Uterus (tissue), 4 donors: ENCODE data around the gene CD109. TPM values are rescaled to one million over a fixed set of nuclear protein-coding genes. Genes with fewer than 3 reads are reported as not detected.
A peak's percentile ranks its signal among the peaks of the same experiment; 100 is the strongest.

Experiments used
- DNase-seq, 2 donors: peaks; one replicate each; pipeline ENCODE4 v3.0.0-alpha.2; 2019 to 2020
- H3K27ac ChIP-seq, 2 donors: fragments of 200-600 bp; sonication (generic); 1 replicate in 1 of 2; 2 replicates in 1 of 2; pipeline ENCODE4 v1.5.1; 2016 to 2018
- H3K27me3 ChIP-seq, 2 donors: fragments of 200-600 bp; sonication (generic); one replicate each; pipeline ENCODE4 v1.5.1; 2018 to 2019; ENCODE audit warnings: control low read depth in 1 of 2
- H3K36me3 ChIP-seq, 2 donors: fragments of 200-600 bp; sonication (generic); one replicate each; pipeline ENCODE4 v1.5.1; 2019; ENCODE audit warnings: control low read depth in 1 of 2
- H3K4me1 ChIP-seq, 2 donors: fragments of 200-600 bp; sonication (generic); one replicate each; pipeline ENCODE4 v1.5.1; 2018 to 2019; ENCODE audit warnings: control low read depth in 1 of 2
- H3K4me3 ChIP-seq, 2 donors: fragments of 200-600 bp; sonication (generic); 1 replicate in 1 of 2; 2 replicates in 1 of 2; pipeline ENCODE4 v1.5.1; 2018 to 2019; ENCODE audit warnings: mild to moderate bottlenecking in 1 of 2
- H3K9me3 ChIP-seq, 2 donors: fragments of 200-600 bp; sonication (generic); one replicate each; pipeline ENCODE4 v1.5.1; 2019; ENCODE audit warnings: control low read depth in 1 of 2
- POLR2A ChIP-seq, 2 donors: fragments of 450-650 bp; IDR thresholded peaks; one replicate each; pipeline ENCODE4 v1.6.1; 2016; ENCODE audit warnings: antibody characterized with exemption in 2 of 2, mild to moderate bottlenecking in 1 of 2, moderate library complexity in 1 of 2
- intact Hi-C: fragments of 100-400 bp; cut with DNase I; formaldehyde crosslinking; loops from one replicate; pipeline ENCODE4 v1.15.1; 2023; ENCODE audit warnings: low total_unique reads
- total RNA-seq, 4 donors: library from RNA; depleted of rRNA in 3 of 4; stranded (reverse); fragments of >200 nt in 3 of 4; gene quantifications; one replicate each; pipeline versions ENCODE4 v1.1.0 to v1.2.4, GENCODE V29; 2014 to 2023
- TF ChIP-seq, protein P1 (sequence below), 4 experiments: fragments of 200-600 bp in 2 of 4; fragments of 450-650 bp in 2 of 4; sonication (generic) in 2 of 4; IDR thresholded peaks; one replicate each; pipeline ENCODE4 v1.5.1; 2016 to 2019; ENCODE audit warnings: antibody characterized with exemption in 4 of 4, mild to moderate bottlenecking in 2 of 4, moderate library complexity in 1 of 4
- donor health status: DM: yes; HTN: yes; CAD: no.

The CD109 gene
- total RNA-seq, 4 donors from 2014 or later = 26.6 to 59.0 (median 36.8) TPM

DNA sequence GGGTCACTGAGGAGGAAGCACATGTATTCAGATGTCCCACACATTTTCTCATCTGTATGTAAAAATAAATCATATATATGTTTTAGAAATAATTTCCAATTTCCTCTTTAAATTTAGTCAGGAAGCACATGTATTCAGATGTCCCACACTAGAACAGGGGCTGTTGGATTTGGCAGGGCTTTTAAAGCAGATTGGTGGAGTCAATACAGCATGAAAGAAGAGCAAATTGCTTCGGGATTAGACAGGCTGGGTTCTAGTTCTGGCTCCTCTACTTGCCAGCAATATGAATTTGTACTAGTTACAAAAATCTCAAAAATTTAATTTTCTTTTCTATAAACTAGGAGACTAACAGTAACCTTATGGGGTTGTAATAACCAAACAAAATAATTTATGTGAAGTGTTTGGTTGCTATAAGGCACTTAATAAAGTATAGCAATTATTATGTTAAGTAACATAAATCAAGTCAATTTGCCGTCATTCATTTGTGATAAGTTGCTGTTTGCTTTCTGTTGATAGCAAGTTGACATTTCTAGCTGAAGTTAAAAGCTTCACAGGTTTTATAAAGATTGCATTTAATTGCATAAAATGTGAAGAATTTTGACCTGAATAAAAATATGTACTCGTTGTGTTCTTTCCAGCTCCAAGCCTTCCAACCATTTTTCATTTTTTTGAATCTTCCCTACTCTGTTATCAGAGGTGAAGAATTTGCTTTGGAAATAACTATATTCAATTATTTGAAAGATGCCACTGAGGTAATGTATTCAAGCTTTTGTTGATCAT lies 88.9 kb downstream of the CD109 start:
- intact Hi-C loops = no loop called here
- Histone ChIP-seq H3K4me1 (no peaks in the 10 kb centered on the region), H3K27ac (no peak overlapping the region), H3K27me3 (no peaks in the 10 kb centered on the region), H3K36me3 (no peaks in the 10 kb centered on the region), H3K4me3 (no peak overlapping the region), H3K9me3 (no peaks in the 10 kb centered on the region)
- TF ChIP-seq, protein P1, sequence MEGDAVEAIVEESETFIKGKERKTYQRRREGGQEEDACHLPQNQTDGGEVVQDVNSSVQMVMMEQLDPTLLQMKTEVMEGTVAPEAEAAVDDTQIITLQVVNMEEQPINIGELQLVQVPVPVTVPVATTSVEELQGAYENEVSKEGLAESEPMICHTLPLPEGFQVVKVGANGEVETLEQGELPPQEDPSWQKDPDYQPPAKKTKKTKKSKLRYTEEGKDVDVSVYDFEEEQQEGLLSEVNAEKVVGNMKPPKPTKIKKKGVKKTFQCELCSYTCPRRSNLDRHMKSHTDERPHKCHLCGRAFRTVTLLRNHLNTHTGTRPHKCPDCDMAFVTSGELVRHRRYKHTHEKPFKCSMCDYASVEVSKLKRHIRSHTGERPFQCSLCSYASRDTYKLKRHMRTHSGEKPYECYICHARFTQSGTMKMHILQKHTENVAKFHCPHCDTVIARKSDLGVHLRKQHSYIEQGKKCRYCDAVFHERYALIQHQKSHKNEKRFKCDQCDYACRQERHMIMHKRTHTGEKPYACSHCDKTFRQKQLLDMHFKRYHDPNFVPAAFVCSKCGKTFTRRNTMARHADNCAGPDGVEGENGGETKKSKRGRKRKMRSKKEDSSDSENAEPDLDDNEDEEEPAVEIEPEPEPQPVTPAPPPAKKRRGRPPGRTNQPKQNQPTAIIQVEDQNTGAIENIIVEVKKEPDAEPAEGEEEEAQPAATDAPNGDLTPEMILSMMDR (IDR thresholded peaks at IDR 0.05) = no peak
- TF ChIP-seq POLR2A (IDR thresholded peaks at IDR 0.05) = no peak
- DNase-seq = no peak

DNA sequence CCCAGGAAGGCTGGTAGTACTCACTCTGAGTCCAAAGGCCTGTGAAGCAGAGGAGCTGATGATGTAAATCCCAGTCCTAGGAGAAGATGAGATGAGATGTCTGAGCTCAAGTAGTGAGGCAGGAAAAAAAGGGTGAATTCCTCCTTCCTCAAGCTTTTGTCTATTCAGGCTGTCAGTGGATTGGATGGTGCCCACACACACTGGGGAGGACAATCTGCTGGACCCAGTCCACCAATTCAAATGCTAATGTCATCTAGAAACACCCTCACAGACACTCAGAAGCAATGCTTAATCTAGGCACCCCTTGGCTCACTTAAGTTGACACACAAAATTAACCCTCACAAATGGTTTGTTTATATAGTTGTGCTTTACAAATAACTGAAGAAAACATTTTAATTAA lies 94.6 kb downstream of the CD109 start:
- no peak for DNase-seq
- TF ChIP-seq, protein P1 (IDR thresholded peaks at IDR 0.05) = no peak
- no peak for TF ChIP-seq POLR2A (IDR thresholded peaks at IDR 0.05)
- H3K27me3 ChIP-seq = no peaks in the 10 kb centered on the region

DNA sequence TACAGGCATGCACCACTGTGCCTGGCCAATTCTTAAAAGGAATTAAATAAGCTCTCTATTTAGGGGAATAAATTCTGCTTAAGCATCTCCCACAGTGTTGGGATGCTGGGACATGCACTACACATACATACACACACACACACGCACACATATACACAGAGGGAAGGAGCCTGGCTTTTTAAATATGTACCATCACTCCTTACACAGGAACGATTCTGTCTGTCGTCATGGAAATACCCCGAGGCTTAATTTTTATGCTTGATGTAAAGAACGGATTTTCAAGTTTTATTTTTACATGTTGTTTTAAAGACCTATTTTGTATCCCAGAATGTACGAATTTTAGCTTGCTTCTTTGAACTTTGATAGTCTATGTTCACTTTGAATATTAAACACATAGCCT lies 95.3 kb downstream of the CD109 start:
- no peak for DNase-seq
- intact Hi-C loops = no loop called here
- TF ChIP-seq, protein P1 (IDR thresholded peaks at IDR 0.05) = no peak
- TF ChIP-seq POLR2A (IDR thresholded peaks at IDR 0.05) = no peak

More for the DNA sequence above, 94.6 kb downstream of the CD109 start:
- H3K27ac ChIP-seq = no peak overlapping the region
- H3K9me3 ChIP-seq = no peaks in the 10 kb centered on the region
- H3K36me3 ChIP-seq = no peaks in the 10 kb centered on the region
- intact Hi-C loops = no loop called here
- H3K4me3 ChIP-seq = no peak overlapping the region
- no peaks in the 10 kb centered on the region for H3K4me1 ChIP-seq

DNA sequence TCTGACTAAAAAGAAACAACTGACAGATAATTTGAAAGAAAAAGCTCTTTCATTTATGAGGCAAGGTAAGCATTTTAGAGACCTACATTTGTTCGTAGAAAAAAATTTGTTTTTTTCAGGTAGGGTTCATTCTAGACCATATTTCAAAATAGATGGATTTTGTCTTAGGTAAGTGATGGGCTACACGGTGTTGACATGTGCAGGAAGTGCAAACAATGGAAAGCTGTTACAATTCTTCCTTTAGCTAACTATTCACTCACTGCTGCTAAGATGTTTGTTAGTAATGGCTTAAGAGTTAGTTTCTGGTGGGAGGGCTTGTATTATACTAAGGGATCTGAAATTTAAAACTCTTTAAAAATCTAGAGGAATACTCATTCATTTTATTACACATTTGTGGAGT lies 96.7 kb downstream of the CD109 start:
- TF ChIP-seq, protein P1 (IDR thresholded peaks at IDR 0.05) = no peak
- TF ChIP-seq POLR2A (IDR thresholded peaks at IDR 0.05) = no peak
- no peaks in the 10 kb centered on the region for H3K4me1 ChIP-seq
- DNase-seq = no peak
- H3K27me3 ChIP-seq = no peaks in the 10 kb centered on the region
- intact Hi-C loops = no loop called here
- H3K9me3 ChIP-seq = no peaks in the 10 kb centered on the region
- H3K27ac ChIP-seq = no peak overlapping the region
- H3K36me3 ChIP-seq = no peaks in the 10 kb centered on the region
- H3K4me3 ChIP-seq = no peak overlapping the region

More for the DNA sequence above, 95.3 kb downstream of the CD109 start:
- Histone ChIP-seq H3K36me3 (no peaks in the 10 kb centered on the region), H3K27ac (no peak overlapping the region), H3K27me3 (no peaks in the 10 kb centered on the region), H3K9me3 (no peaks in the 10 kb centered on the region), H3K4me1 (no peaks in the 10 kb centered on the region), H3K4me3 (no peak overlapping the region)

DNA sequence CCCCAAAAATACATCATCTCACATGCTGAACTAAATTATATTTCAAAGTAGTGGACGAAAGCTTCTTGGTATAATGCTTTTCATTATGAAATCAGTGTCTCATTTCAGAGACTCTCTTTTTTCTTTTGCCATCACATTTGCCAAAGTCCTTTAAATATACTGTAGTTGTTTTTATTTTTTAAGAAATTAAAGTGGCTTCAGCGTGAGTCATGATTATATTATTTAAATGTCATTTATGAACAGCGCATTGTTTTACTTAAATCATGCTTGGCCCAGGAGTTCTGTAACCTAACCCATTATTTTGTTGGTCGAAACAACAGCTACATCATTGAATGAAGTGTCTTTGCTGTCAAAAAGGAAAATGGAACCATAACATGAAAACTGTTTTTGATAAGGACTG lies 100.9 kb downstream of the CD109 start:
- no peak for TF ChIP-seq POLR2A (IDR thresholded peaks at IDR 0.05)
- TF ChIP-seq, protein P1 (IDR thresholded peaks at IDR 0.05) = no peak
- intact Hi-C loops = no loop called here

More for the DNA sequence above, 100.9 kb downstream of the CD109 start:
- H3K4me3 ChIP-seq = no peak overlapping the region
- no peaks in the 10 kb centered on the region for H3K9me3 ChIP-seq
- no peaks in the 10 kb centered on the region for H3K36me3 ChIP-seq
- H3K27ac ChIP-seq = peak overlapping the region in 1 of 2 donors; percentile 81
- peaks cover 0 to 12% of the 10 kb centered on the region in 2 donors for H3K4me1 ChIP-seq
- DNase-seq = no peak
- H3K27me3 ChIP-seq = no peaks in the 10 kb centered on the region
